HG03378 (cell line): ENCODE data around the gene LNX2.

Experiments used
- ATAC-seq: cut with Tn5 transposase; IDR thresholded peaks from one replicate; pipeline ENCODE4 v1.9.1; 2021; ENCODE audit warnings: mild to moderate bottlenecking, moderate library complexity; ENCODE audit not compliant: unreplicated experiment

The LNX2 gene

GRCh38 chr13:27620377-27621115 lies at the start of gene LNX2:
Gene LNX2, minus strand, starts transcription at chr13:27620529. Its CDS starts 38,826 bp downstream, at chr13:27581703.
- ATAC-seq, result peak; percentile 85

GRCh38 chr13:27667946-27668345 lies 47.6 kb upstream of the LNX2 start:
- ATAC-seq, result no peak

GRCh38 chr13:27666951-27667350 lies 46.6 kb upstream of the LNX2 start:
- no peak for ATAC-seq

- no peak for ATAC-seq
Observed at GRCh38 chr13:27665761-27666160, 45.4 kb upstream of the LNX2 start.

DNA sequence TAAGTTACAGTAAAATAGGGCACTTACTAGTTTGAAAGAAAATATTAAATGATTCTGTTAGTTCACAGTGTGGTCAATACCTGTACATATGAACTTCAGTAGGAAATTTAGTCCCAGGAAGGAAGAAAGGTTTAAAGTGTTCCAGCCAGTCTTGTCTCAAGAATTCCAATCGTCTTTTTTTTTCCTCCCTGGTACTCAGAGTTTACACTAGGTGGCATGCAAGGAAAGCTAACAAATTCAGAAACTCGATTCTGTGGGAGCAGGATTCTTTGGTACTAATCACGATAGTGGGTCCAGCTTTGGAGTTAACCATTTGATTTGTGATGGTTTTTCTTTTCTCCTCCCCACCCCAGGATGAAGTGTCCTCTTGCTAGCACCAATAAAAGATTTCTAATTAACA lies 45.0 kb upstream of the LNX2 start:
- ATAC-seq, result no peak

DNA sequence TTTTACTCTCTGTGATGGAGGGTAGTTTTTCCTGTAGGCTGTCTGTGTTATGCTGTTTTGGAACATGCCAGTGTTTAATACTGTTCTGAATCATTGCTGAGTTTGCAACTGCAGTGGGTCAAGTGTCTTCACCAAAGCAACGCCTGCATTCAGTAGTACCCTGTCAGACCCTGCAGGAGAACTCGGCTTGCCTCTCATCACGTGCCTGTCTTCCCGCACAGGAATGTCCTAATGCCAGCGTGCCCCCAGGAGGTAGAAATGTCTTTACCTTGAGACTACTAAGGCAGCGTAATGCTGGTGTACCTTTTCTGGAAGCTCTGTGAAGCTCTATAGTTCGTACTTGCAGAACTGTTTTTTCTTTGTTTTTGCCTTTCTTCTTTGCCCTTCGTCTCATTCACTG lies 43.6 kb upstream of the LNX2 start:
- ATAC-seq, result no peak

- no peak for ATAC-seq
Observed at GRCh38 chr13:27662738-27663470, 42.6 kb upstream of the LNX2 start.

DNA sequence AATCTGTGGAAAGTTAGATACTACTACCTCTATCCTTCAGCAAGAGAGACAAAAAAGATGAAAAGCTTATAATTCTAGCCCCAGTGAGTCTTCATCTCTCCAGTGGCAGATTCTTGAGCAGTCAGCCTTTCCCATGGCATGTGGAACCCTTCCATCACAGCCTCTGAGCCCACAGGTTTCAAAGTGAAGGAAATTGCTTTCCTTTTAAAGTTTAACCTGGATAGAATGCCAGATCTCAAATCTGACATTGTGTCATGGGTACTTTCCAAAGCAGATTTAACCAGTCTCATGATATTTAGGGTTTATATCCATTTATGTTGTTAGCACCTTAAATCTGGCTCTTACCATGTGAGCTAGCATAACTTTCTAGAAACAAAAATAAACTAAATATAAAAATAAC lies 40.7 kb upstream of the LNX2 start:
- no peak for ATAC-seq

DNA sequence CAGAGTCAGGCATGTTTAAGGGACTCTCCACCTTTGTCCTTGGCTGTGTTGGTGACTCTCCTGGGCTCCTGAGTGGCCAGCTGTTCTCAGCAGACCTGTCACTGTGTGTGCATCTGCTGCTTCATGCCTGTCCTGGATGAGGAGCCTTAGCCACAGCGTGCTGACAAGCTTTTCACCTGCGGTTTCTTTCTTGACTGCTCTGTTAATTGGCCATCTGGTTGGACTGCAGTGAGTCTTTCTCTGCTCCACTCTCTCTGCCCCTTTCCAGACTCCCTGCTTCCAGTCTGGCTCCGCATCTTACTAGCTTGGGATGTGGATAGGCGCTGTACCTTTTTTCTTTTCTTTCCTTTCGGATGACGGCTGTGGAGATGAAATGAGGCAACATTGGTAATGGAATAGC lies 40.2 kb upstream of the LNX2 start:
- ATAC-seq, result no peak

- ATAC-seq, result no peak
Observed at GRCh38 chr13:27659145-27659865, 39.0 kb upstream of the LNX2 start.

- no peak for ATAC-seq
Observed at GRCh38 chr13:27658546-27658945, 38.2 kb upstream of the LNX2 start.

GRCh38 chr13:27657724-27658123 lies 37.4 kb upstream of the LNX2 start:
- no peak for ATAC-seq

GRCh38 chr13:27654816-27655215 lies 34.5 kb upstream of the LNX2 start:
- no peak for ATAC-seq

- ATAC-seq, result no peak
Observed at GRCh38 chr13:27654059-27654458, 33.7 kb upstream of the LNX2 start.

GRCh38 chr13:27650312-27650711 lies 30.0 kb upstream of the LNX2 start:
- no peak for ATAC-seq

GRCh38 chr13:27644302-27644701 lies 24.0 kb upstream of the LNX2 start:
- no peak for ATAC-seq

GRCh38 chr13:27643334-27644132 lies 23.2 kb upstream of the LNX2 start:
- ATAC-seq, result no peak

DNA sequence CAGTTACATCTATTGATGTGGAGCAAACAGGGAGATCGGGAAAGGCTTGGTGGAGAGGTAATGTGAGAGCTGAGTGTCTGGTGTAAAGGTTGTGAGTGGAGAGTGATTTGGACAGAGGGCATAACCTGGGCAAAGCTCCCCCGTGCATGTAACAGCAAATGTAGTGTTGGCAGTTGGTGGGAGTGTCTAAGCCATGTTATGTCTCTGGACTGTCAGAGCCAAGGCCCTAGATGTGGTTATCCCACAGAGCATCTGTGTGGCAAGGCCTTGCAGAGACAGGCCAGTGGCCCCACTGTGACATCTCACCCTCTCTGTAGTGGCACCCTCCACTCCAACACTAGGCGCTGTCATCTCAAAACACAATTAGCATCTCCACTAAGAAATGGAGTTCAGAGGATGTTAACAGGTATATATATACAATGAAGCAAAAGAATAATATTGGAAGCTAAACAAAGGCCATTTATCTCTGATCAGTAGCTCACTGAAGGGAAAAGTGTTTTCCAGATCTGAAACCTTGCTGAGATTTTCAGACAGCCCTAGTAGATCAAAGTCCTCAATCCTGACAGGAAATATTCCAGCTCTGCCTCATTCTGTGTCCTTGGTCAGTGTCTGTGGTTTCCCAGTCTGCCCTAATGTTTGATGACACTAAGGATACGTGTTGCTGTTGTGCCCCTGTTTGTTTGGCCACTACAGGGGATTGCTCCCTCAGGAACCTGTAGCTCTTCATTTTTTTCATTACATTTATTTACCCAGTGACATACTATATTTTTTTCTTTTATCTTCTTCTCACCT lies 21.6 kb upstream of the LNX2 start:
- ATAC-seq, result no peak

DNA sequence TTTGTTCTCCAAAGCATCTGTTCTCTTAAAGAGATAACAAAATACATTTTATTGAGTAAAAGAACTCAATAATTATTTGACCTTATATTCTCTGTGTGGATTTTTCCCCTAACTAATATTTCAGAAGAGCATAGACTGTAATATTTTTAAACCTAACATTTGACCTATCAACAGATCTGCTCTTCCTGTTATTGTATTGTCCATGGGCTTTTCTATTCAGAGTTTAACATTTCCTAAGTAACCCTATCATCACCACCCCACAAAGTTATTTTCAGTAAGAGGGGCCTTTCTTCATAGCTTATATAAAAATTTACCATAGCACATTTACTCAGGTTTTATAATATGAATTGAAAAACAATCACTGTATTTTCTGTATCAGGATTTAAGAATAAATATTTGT lies 18.9 kb upstream of the LNX2 start:
- ATAC-seq, result no peak

- ATAC-seq, result no peak
Observed at GRCh38 chr13:27638521-27638920, 18.2 kb upstream of the LNX2 start.
